ENCODE data around the gene SORCS3. TPM values are rescaled to one million over a fixed set of nuclear protein-coding genes. Genes with fewer than 3 reads are reported as not detected.

SORCS3 gene
- total RNA-seq, 1 experiment from 2014 or later, result 0.05 TPM

DNA sequence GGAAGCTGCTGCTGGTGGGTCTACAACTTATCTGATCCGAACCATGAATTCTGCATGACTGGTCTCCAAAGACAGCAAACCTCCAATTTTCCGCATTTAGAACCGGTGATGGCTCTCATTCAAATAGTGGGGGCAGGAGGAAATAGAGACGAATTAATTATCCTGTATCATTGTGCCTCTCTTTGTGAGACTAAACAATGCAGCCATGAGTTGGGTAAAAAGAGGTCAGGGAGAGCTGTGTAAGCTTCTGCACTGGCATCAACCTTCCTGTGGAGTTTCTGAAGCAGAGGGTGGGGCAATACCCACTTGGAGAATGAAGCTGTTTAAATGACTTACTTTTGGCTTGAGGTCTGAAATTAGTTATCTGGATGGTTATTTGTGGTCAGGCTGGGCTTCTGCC is 266.4 kb downstream of the SORCS3 start:
- no peak for DNase-seq (ENCODE audit: low read depth, low spot score)
- in situ Hi-C loops (cut with HindIII; ENCODE audit: low pct_unique_long_range_greater_than_20kb, low sequenced_read_pairs), result loop anchor here (25.0 kb wide), 1 partner anchor 270 kb away; the partner anchor contains the start of gene SORCS3

DNA sequence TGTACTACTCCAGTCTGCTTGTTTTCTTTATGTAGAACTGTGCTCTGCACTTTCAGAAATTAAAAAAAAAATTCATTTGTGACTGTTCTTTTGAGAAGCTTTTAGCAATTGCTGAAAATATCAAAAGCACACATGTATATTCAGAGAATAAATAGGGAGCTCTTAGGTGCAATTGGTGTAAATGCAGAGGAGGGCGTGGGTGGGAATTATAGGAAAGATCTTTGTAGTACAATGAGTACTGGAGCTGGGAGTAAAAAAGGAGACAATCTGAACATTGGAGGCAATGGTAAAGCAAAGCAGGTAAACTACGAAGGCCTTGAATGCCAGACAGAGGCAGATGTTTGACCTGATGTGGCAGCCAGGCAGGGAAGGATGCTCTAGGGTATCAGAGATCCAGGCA is 267.5 kb downstream of the SORCS3 start:
- in situ Hi-C loops (cut with HindIII; ENCODE audit: low pct_unique_long_range_greater_than_20kb, low sequenced_read_pairs), result loop anchor here (25.0 kb wide), 1 partner anchor 271 kb away; the partner anchor contains the start of gene SORCS3
- DNase-seq (ENCODE audit: low read depth, low spot score), result no peak

DNA sequence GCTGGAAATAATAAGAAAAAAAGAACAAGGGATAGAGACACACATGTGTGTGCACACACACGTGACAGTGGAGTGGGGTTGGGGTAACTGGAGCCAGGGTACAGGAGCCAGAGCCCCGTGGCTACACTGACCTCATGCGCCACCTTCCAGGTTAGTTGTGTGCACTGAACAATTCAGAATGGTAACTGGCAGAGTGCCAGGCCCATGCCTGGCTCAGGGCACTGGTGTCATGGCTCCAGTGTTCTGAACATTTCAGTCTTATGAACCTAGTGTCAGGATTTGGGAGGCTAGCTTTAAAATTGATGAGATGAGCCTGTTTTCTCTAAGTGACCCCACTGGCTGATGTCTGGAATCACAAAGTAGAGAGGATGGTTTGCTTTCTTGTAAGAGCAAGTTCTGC is 269.6 kb downstream of the SORCS3 start:
- in situ Hi-C loops (cut with HindIII; ENCODE audit: low pct_unique_long_range_greater_than_20kb, low sequenced_read_pairs), result loop anchor here (25.0 kb wide), 1 partner anchor 273 kb away; the partner anchor contains the start of gene SORCS3
- no peak for DNase-seq (ENCODE audit: low read depth, low spot score)

DNA sequence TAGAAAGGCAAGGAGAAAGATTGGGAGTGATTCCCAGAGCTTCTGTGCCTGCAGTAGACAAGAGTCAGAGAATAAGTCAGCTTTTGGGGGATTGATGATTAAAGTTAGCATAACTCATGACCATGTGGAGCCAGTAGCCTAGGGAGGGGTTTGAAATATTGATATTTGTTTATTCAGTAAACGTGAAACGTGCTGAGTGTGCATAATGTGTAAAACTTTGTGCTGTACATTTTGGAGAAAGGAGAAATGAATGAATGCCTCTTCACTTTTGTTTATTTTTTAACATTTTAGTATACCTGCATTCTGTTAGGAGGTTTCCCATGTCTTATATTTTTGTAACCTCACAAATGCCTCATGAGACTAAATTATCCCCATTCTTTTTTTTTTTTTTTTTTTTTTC is 272.3 kb downstream of the SORCS3 start:
- in situ Hi-C loops (cut with HindIII; ENCODE audit: low pct_unique_long_range_greater_than_20kb, low sequenced_read_pairs), result loop anchor here (25.0 kb wide), 1 partner anchor 276 kb away; the partner anchor contains the start of gene SORCS3

DNA sequence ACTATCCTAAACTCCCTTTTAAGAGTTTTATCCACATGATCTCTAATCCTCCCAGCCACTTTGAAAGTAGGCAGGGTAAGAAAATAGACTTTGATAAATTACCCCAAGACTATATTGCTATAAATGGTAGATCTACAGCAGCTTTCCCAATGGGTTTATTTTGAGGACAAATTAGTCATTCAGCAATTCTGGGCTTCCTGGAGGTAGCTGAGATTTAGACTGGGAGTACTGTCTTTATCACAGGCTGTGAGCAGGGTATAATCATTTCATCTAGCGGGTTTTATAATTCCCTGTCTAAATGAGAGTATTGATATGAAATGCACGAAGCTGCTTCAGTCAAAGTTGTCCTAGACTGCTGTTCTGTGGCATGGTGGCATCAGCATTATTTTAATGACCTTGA is 279.4 kb downstream of the SORCS3 start:
- in situ Hi-C loops (cut with HindIII; ENCODE audit: low pct_unique_long_range_greater_than_20kb, low sequenced_read_pairs), result loop anchor here (25.0 kb wide), 1 partner anchor 283 kb away; the partner anchor contains the start of gene SORCS3
- DNase-seq (ENCODE audit: low read depth, low spot score), result no peak

More for the DNA sequence above, 272.3 kb downstream of the SORCS3 start:
- DNase-seq (ENCODE audit: low read depth, low spot score), result no peak

DNA sequence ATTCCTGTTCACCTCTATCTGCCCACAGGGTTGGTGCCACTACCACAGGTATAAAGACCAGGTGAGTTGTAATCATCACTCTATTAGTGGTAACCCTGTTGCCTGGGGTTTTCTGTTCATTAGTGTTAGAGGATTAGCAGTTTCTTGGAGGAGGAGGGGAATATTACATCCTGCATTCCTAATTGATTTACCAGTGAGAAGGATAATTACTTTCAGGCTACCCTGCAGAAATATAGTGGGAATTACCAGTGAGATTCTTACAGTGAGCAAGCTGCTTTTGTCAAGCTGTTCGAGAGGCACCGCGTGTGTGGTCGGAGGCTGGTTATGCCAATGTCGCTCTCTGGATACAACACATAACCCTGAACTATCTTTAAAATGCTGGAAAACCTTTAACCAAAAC is 280.7 kb downstream of the SORCS3 start:
- DNase-seq (ENCODE audit: low read depth, low spot score), result no peak
- in situ Hi-C loops (cut with HindIII; ENCODE audit: low pct_unique_long_range_greater_than_20kb, low sequenced_read_pairs), result loop anchor here (25.0 kb wide), 1 partner anchor 284 kb away; the partner anchor contains the start of gene SORCS3

DNA sequence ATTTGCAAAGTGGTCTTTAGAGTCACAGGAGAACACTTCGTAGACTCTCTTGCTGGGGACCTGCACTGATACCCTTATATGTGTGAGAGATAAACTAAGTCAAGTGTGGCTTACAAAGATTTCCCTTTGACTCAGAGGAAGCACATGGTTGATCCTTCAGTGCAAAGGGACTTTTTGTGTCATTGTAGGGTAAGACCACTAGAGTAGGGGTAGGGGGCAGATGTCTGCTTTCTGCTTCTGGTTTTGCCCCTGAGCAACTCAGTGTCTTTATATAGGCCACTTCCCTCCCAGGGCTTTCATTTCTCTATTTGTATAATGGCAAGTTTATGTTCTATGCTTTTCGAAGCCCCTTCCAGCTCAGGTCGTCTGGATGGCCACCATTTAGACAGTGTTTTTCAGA is 281.7 kb downstream of the SORCS3 start:
- no peak for DNase-seq (ENCODE audit: low read depth, low spot score)
- in situ Hi-C loops (cut with HindIII; ENCODE audit: low pct_unique_long_range_greater_than_20kb, low sequenced_read_pairs), result loop anchor here (25.0 kb wide), 1 partner anchor 286 kb away; the partner anchor contains the start of gene SORCS3

DNA sequence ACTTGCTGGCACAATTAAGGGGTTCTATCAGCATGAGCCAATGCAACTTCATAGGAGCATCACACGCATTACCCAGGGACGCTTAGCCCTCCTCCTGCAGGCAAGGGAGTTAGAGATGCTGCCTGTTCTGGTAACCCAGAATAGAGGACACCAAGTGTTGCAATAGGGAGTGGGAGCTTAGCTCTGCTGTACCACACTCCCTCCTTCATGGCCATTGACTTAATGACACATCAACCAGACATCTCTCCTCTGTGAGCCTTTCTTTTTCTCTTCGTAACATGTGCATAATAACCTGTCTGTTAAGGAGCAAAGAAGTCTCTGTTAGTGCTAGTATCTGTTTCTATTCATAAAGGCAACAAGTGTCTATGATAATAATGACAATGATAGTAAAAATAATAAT is 282.4 kb downstream of the SORCS3 start:
- DNase-seq (ENCODE audit: low read depth, low spot score), result no peak
- in situ Hi-C loops (cut with HindIII; ENCODE audit: low pct_unique_long_range_greater_than_20kb, low sequenced_read_pairs), result loop anchor here (25.0 kb wide), 1 partner anchor 286 kb away; the partner anchor contains the start of gene SORCS3

DNA sequence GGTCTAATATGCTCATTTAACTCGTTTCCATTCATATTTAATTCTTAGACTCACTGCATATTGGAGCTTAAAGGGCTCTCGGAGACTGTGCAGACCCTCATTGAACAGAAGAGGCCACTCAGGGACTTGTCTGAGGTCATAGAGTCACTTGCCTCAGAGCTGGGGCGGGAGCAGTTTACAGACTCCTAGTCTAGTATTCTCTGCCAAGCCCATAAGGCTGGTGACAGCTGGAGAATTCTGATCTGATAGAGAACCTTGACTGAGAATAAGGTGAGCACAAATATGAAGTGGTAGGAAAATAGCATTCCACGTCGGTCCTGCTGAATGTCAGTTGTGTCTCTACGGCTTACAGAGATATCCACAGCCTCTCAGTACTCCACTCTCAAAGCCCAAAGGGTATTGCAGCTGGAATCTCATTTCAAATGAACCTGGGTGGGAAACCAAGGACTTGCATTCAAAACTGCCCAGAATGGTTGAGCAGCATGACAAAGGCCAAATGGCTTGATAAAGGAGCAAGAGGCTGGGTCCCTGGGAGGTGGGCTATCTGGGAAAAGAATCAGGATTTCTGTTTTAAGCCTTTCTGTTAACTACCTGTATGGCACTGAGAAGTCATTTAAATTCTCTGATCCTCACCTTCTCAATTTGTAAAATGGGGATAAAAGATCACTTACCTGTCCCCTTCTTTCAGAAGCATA is 283.2 kb downstream of the SORCS3 start:
- no peak for DNase-seq (ENCODE audit: low read depth, low spot score)
- in situ Hi-C loops (cut with HindIII; ENCODE audit: low pct_unique_long_range_greater_than_20kb, low sequenced_read_pairs), result loop anchor here (25.0 kb wide), 1 partner anchor 287 kb away; the partner anchor contains the start of gene SORCS3

DNA sequence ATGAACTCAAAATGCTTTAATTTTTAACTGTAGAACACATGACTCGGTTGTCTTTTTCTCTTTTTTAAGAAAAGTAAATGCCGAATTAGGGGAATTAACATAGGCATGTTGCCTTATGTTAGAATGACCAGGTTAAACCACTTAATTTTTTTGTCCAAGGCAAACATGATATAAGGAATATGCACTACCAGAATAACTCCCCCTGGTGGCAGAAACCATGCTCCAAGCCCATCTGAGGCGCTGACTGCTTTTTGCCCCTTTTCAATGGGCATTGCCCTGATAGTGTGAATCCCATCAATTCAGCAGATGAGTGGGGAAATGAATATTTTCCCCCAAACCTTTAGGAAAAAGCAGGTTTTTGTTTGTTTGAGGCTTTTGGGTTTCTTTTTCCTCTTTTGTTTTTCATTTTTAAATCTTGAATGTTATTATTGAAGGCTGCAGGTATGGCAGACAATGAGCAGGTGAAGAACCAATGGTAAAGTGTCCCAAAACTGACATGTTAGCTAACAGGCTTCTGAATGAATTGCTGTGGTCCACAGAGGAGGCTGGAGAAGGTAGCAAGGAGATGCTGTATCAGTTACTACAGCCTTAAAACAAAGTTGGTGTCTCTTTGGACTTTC is 284.3 kb downstream of the SORCS3 start:
- peak; percentile 73 for DNase-seq (ENCODE audit: low read depth, low spot score)
- in situ Hi-C loops (cut with HindIII; ENCODE audit: low pct_unique_long_range_greater_than_20kb, low sequenced_read_pairs), result no loop called here

DNA sequence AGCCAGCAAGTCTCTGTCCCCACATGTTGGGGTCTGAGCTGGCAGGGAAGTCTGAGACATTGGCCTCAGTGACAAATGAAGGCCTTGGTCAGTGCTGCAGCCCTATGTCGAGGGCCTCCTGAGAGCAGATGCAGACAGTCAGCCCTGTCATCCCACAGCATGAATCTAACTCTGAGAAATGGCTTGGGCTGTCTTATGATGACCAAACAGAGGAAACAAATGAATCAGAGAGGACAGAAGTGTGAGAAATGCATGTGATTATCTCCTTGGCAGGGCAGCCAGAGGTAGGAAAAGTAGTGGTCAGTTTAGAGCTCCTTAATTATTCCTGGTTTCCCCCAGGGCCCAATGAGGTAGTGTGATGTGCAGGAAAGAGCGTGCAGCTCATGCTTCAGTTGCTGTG is 287.6 kb downstream of the SORCS3 start:
- in situ Hi-C loops (cut with HindIII; ENCODE audit: low pct_unique_long_range_greater_than_20kb, low sequenced_read_pairs), result no loop called here
- DNase-seq (ENCODE audit: low read depth, low spot score), result no peak

DNA sequence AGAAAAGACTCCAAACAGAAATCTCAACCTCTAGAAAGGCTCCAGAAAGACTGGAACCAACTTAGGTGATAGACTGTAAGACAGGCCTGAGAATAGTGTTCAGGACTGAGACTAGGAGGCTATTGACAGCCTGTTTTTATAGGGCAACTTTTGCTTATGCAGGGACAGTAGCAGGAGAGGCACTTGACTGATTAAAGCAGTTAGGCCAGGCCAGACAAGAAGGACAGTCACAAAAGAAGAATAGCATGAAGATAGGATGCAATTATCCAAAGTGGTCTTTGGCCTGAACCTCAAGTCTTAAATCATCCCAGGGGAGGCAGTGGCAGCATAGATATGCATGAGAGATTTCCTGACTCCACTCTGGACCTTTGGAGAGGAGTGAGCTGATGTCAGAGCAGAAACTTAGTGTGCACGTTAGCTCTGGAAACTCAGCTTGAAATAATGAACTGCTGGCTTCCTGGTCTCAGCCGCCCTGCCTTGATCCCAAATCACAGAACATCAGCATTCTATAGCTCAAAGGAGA is 290.6 kb downstream of the SORCS3 start:
- no peak for DNase-seq (ENCODE audit: low read depth, low spot score)
- in situ Hi-C loops (cut with HindIII; ENCODE audit: low pct_unique_long_range_greater_than_20kb, low sequenced_read_pairs), result no loop called here

DNA sequence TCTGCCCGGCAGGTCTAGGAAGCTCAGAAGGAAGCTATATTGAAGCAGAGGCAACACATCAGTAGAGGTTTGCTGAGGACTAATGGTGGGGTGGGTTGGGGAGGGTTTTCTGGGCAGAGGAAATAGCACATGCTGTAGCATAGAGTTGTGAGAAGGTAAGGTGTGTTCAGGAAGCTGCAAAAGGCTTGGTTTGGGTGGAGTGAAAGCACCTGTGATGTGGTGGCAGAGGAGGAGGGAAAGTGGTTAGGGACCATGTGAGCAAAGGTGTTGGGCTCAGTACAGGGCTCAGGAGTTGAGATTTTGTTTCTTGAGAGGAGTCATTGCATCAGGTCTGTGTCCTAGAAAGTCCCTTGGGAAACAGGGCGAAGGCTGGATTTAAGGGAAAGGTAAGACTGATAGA is 294.6 kb downstream of the SORCS3 start:
- DNase-seq (ENCODE audit: low read depth, low spot score), result no peak
- in situ Hi-C loops (cut with HindIII; ENCODE audit: low pct_unique_long_range_greater_than_20kb, low sequenced_read_pairs), result no loop called here

DNA sequence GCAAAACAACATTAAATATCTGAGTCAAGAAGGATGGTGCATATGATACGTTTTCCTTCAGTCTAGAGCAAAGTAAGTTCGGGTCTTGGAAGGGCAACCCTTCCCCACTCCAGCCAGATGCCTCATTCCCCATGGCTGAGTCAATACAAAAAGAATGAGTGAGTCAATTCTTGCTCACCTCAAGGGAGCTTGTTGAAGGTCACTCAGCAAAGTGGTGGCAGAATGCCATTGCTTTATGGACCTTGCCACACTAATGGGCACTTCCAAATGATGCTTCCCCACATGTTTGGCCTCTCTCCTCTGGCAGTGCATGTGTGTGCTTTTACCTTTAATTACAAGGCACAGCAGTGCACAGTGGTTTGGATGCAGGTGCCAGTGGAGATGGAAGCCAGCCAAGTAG is 296.5 kb downstream of the SORCS3 start:
- DNase-seq (ENCODE audit: low read depth, low spot score), result no peak
- in situ Hi-C loops (cut with HindIII; ENCODE audit: low pct_unique_long_range_greater_than_20kb, low sequenced_read_pairs), result no loop called here

DNA sequence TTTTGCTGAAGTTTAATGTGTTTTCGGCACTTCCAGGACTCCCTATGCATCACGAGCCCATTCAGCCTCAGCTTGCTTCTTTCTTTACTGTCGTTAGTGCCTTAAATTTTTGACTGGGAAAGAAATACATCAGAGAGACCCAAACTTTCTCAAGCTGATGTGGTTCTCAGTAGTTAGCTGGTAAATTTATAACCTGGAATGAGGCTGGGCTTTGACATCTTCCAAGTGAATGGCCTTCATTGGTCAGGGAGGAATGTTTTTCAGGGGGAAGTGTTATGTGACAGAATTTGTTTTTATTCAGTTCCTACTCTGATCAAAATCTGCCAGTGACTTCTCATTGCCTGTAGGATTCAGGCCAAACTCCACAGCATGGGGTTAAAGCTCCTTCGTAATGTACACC is 296.9 kb downstream of the SORCS3 start:
- in situ Hi-C loops (cut with HindIII; ENCODE audit: low pct_unique_long_range_greater_than_20kb, low sequenced_read_pairs), result no loop called here
- no peak for DNase-seq (ENCODE audit: low read depth, low spot score)

DNA sequence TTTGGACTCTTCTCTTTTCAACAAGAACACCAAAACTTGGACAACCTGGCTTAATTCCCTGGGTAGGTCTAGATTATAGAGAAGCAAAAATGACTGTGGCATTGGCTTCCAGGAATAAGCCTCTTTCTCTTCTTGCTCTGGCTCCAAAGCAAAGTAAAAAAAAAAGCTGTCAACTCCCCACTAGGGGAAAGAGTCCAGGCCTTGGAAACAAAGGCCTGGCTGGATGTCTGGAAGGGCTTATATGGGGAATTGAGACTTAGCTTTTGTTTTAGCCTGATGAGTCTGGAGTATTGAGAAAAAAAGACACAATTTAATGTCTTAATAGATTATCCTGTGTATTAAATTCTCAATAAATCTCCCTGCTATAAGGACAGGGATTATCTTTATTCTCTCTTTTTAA is 300.6 kb downstream of the SORCS3 start:
- in situ Hi-C loops (cut with HindIII; ENCODE audit: low pct_unique_long_range_greater_than_20kb, low sequenced_read_pairs), result no loop called here
- DNase-seq (ENCODE audit: low read depth, low spot score), result no peak

DNA sequence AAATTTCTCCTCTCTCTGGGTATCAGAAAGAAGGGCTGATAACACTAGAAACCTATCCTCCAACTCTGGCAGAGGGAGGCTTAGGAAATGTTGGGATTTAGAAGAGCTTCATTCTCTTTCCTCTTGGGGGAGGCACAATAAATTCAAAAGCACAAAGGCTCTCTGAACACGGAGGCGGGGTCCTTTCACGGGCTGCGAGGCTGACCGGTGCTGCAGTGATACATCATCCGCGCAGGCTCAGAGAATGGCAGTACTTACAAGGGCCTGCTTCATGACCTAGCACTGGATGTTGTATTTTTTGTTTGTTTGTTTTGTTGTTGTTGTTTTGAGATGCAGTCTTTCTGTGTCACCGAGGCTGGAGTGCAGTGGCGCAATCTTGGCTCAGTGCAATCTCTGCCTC is 306.2 kb downstream of the SORCS3 start:
- in situ Hi-C loops (cut with HindIII; ENCODE audit: low pct_unique_long_range_greater_than_20kb, low sequenced_read_pairs), result no loop called here
- DNase-seq (ENCODE audit: low read depth, low spot score), result no peak

DNA sequence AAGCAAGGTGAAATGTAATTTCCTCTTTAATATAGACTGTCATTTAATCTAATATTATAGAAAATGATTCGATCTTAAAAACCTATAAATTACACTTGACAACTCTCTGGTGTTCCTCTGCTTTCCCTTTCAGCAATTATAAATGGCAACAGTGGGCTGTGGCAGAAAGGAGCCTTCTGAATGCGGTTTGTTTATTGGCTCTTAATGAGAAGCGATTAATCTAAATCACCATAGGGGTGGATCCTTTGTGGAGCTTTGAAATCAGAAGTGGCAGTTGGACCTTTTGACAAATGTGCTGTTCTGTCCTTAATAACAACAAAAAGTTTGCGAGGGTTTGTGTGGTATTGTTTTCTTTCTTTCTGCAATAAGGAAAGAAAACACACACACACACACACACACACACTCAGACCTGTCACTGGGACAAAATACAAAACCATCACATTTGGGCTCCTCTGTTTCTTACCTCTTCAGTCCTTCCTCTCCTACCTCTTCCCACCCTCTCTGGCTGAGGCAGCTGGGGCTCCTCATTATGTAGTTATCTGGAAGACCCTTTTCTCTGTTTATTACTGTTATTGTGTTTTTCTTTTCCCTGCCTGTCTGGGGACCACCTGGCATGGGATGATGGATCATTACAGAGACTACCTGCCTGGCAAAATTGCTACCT is 316.2 kb downstream of the SORCS3 start:
- no peak for DNase-seq (ENCODE audit: low read depth, low spot score)
- in situ Hi-C loops (cut with HindIII; ENCODE audit: low pct_unique_long_range_greater_than_20kb, low sequenced_read_pairs), result no loop called here
